Bladder microvascular endothelial cell (primary cell): ENCODE data around the gene TET3. TPM values are rescaled to one million over a fixed set of nuclear protein-coding genes. Genes with fewer than 3 reads are reported as not detected.

Source experiments
- total RNA-seq: library from RNA; depleted of rRNA; stranded (reverse); fragments of >200 nt; gene quantifications from 2 replicates; pipeline ENCODE4 v1.2.3, GENCODE V29; 2014

Gene TET3
- total RNA-seq: 2.6 and 10.4 TPM in 2 replicates

DNA sequence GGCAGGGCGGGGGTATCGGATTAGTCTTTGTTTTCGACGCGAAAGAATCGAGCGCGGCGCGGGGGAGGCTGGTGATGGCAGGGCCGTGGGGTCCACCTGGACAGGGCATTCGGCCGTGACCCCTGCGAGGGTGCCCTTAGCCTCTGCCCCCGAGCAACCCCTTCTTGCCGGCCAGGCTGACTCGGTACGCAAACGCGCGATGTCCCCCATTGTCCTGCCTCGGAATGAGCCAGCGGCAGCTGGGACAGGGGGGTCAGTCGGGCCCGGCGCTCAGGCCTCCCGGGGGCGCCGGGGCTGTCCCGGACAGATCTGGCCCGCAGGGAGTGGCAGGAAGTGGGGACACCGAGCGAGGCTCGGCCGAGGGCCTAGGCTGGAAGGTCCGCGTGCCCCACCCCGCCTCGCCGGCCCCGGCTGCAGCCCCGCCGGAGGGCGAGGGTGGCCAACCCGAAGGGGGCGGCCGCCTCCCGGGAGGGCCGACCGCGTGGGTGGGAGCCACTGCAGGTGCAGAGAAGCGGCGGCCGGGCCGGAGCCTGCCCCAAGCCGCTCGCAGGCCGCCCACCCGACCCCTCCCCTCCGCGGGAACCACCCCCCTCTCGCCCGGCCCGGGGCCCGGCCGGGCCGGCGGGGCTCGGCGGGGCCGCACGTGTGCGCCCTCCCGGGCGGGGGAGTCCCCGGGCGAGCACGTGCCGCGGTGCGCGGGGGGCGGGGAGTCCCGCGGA lies at the start of gene TET3:
TET3 (plus strand) TSS at position 708 of the 719 bp plus-strand sequence. CDS start 1,494 bp downstream, outside the sequence.

Other genes starting within 250 kb of the TET3 start
- 20.3 and 27.2 TPM in 2 replicates for gene TPRKB, start 247.6 kb upstream of the TET3 start, total RNA-seq
- gene DUSP11, start 204.8 kb upstream of the TET3 start, total RNA-seq: 20.5 and 20.7 TPM in 2 replicates
- gene C2orf78, start 200.7 kb upstream of the TET3 start, total RNA-seq: not detected in 2 replicates
- 10.8 and 18.9 TPM in 2 replicates for gene STAMBP, start 155.9 kb upstream of the TET3 start, total RNA-seq
- gene ACTG2, start 91.9 kb upstream of the TET3 start, total RNA-seq: 0.81 TPM in 1 of 2 replicates, not detected in the other
- gene DGUOK, start 58.0 kb upstream of the TET3 start, total RNA-seq: 21.0 and 22.3 TPM in 2 replicates
- 17.4 and 19.9 TPM in 2 replicates for gene BOLA3, start 163.0 kb downstream of the TET3 start, total RNA-seq
- gene MOB1A, start 194.0 kb downstream of the TET3 start, total RNA-seq: 69.9 and 76.5 TPM in 2 replicates
- gene MTHFD2, start 213.7 kb downstream of the TET3 start, total RNA-seq: 66.2 and 90.8 TPM in 2 replicates